ENCODE results near the gene GPHA2. TPM values are rescaled to one million over a fixed set of nuclear protein-coding genes. Genes with fewer than 3 reads are reported as not detected.

GPHA2 gene
- total RNA-seq, 4 donors from 2014 or later = not detected

DNA sequence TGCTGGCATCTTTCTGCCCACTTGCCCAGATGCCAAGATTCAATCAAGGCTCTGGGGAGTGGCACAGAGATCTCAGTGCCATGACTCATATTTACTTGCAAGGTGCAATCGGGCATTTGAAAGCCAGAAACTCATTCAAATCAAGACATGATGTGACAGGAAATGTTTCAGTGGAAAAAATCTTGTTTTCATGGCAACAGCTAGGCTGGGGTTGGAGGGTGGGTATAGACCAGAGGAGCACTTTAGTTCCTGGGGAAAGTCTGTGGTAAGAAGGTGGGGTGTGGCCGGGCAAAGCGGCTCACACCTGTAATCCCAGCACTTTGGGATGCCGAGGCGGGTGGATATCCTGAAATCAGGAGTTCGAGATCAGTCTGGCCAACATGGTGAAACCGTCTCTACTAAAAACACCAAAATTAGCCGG, 35.0 kb upstream of the GPHA2 start:
- DNase-seq = no peak
- Histone ChIP-seq H3K27ac (no peak overlapping the region), H3K9me3 (no peaks in the 10 kb centered on the region), H3K36me3 (no peaks in the 10 kb centered on the region), H3K4me3 (no peak overlapping the region), H3K27me3 (peaks cover 0 to 3% of the 10 kb centered on the region in 2 donors), H3K4me1 (peaks cover 0 to 6% of the 10 kb centered on the region in 2 donors)
- TF ChIP-seq POLR2A (IDR thresholded peaks at IDR 0.05) = no peak
- TF ChIP-seq, protein P1, sequence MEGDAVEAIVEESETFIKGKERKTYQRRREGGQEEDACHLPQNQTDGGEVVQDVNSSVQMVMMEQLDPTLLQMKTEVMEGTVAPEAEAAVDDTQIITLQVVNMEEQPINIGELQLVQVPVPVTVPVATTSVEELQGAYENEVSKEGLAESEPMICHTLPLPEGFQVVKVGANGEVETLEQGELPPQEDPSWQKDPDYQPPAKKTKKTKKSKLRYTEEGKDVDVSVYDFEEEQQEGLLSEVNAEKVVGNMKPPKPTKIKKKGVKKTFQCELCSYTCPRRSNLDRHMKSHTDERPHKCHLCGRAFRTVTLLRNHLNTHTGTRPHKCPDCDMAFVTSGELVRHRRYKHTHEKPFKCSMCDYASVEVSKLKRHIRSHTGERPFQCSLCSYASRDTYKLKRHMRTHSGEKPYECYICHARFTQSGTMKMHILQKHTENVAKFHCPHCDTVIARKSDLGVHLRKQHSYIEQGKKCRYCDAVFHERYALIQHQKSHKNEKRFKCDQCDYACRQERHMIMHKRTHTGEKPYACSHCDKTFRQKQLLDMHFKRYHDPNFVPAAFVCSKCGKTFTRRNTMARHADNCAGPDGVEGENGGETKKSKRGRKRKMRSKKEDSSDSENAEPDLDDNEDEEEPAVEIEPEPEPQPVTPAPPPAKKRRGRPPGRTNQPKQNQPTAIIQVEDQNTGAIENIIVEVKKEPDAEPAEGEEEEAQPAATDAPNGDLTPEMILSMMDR (IDR thresholded peaks at IDR 0.05) = no peak
- intact Hi-C loops (cut with DNase I; ENCODE audit: low total_unique reads) = no loop called here

DNA sequence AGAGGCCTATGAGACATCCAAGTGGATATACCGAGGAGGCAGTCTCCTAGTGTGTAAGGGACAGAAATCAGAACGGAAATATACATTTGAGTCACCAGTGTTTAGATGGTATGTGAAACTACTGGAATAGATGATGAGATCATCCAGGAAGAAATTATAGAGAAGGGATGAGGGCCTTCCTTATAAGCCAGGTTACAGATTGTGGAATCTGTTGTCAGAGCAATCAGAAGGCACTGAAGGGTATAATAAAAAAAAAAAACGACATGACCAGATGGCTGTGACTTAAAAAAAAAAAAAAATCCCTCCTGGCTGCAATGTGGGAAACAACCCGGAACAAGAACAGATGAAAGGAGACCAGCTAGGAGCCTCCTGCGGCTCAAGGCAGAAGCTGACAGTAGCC, 33.5 kb upstream of the GPHA2 start:
- peaks cover 0 to 3% of the 10 kb centered on the region in 2 donors for H3K27me3 ChIP-seq
- peaks cover 0 to 6% of the 10 kb centered on the region in 2 donors for H3K4me1 ChIP-seq
- TF ChIP-seq, protein P1 (IDR thresholded peaks at IDR 0.05) = no peak
- TF ChIP-seq POLR2A (IDR thresholded peaks at IDR 0.05) = no peak
- no peak for DNase-seq
- H3K9me3 ChIP-seq = no peaks in the 10 kb centered on the region
- no peaks in the 10 kb centered on the region for H3K36me3 ChIP-seq
- intact Hi-C loops (cut with DNase I; ENCODE audit: low total_unique reads) = no loop called here
- H3K27ac ChIP-seq = no peak overlapping the region
- no peak overlapping the region for H3K4me3 ChIP-seq

DNA sequence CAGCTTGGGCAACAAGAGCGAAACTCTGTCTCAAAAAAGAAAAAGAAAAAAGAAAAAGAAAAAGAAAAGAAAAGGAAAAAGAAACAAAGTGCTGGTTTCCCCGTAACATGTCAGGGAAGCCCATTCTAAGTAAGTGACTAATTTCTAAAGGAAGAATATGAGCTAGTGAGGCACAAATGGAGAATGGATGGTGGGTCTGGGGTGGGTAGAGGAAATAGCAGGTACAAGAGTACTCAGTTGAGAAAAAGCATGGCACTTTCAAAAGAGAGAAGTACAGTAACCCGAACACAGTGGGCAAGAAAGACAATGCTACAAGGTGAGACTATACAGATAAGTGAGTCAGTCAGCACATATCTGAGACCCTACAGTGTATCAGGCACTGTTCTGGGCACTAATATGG, 31.7 kb upstream of the GPHA2 start:
- Histone ChIP-seq H3K36me3 (no peaks in the 10 kb centered on the region), H3K4me1 (peaks cover 0 to 6% of the 10 kb centered on the region in 2 donors), H3K4me3 (no peak overlapping the region), H3K9me3 (no peaks in the 10 kb centered on the region), H3K27ac (no peak overlapping the region), H3K27me3 (peaks cover 0 to 3% of the 10 kb centered on the region in 2 donors)
- DNase-seq = no peak
- TF ChIP-seq, protein P1 (IDR thresholded peaks at IDR 0.05) = no peak
- TF ChIP-seq POLR2A (IDR thresholded peaks at IDR 0.05) = no peak
- intact Hi-C loops (cut with DNase I; ENCODE audit: low total_unique reads) = no loop called here

DNA sequence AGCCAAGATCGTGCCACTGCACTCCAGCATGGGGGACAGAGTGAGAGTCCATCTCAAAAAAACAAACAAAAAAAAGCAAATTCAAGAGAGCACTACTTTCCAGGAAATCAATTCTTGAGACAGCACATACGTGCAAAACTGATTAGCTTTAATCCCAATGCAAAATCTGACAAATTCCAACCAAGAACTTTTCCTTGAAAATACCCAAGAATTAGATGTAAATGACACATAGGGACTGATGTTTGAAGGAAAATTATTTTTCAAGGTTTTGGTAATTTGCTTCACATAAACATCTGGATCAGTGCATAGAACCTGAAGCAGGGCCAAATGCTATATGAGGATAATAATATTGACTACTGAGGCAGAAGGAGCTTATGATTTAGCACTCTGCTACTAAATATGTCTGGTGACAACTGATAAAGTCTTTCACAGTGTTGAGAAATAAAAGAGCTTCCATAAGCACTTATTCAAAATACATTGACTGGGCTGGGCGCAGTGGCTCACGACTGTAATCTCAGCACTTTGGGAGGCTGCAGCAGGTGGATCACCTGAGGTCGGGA, 27.5 kb upstream of the GPHA2 start:
- TF ChIP-seq, protein P1 (IDR thresholded peaks at IDR 0.05) = no peak
- no peak for TF ChIP-seq POLR2A (IDR thresholded peaks at IDR 0.05)
- Histone ChIP-seq H3K4me3 (no peak overlapping the region), H3K9me3 (no peaks in the 10 kb centered on the region), H3K4me1 (no peaks in the 10 kb centered on the region), H3K36me3 (no peaks in the 10 kb centered on the region), H3K27me3 (no peaks in the 10 kb centered on the region), H3K27ac (no peak overlapping the region)
- no peak for DNase-seq
- intact Hi-C loops (cut with DNase I; ENCODE audit: low total_unique reads) = no loop called here

DNA sequence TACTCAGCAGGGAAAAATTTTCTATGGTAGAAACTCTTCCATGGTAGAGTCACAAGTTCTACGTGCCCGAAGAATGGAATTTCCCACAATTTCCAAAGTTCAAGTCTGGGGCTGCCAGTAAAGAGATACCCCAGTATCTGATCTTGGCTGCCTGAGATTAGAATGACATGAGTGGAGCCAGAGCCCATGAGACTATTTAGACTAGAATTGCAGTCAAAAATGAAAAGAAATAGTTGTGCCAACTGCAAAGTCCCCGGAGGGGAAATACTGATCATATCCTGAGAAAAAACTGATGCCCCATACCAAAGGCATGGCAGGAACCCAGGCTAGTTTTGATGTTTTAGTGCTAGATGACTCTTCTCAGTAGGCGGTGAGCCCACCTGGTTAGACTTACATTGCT, 25.0 kb upstream of the GPHA2 start:
- TF ChIP-seq, protein P1 (IDR thresholded peaks at IDR 0.05) = no peak
- TF ChIP-seq POLR2A (IDR thresholded peaks at IDR 0.05) = no peak
- Histone ChIP-seq H3K36me3 (no peaks in the 10 kb centered on the region), H3K4me3 (no peak overlapping the region), H3K27ac (no peak overlapping the region), H3K4me1 (no peaks in the 10 kb centered on the region), H3K9me3 (no peaks in the 10 kb centered on the region), H3K27me3 (no peaks in the 10 kb centered on the region)
- DNase-seq = no peak
- intact Hi-C loops (cut with DNase I; ENCODE audit: low total_unique reads) = no loop called here

Measured in uterus (tissue), 4 donors.